Breast epithelium (tissue), 4 donors: ENCODE measurements around the gene DUSP8. TPM values are rescaled to one million over a fixed set of nuclear protein-coding genes. Genes with fewer than 3 reads are reported as not detected.
A peak's percentile ranks its signal among the peaks of the same experiment; 100 is the strongest.

Experiments
- DNase-seq, 2 donors: peaks; one replicate each; pipeline ENCODE4 v3.0.0-alpha.2; 2019; ENCODE audit warnings: low spot score in 2 of 2
- H3K27ac ChIP-seq, 2 donors: fragments of 200-600 bp; sonication (generic) in 1 of 2; one replicate each; pipeline ENCODE4 v1.5.1; 2016 to 2019; ENCODE audit warnings: mild to moderate bottlenecking in 1 of 2
- H3K27me3 ChIP-seq, 2 donors: fragments of 200-600 bp; sonication (generic) in 1 of 2; one replicate each; pipeline versions ENCODE4 v1.5.1 to v1.6.0; 2017 to 2019; ENCODE audit warnings: control low read depth in 1 of 2, mild to moderate bottlenecking in 1 of 2
- H3K36me3 ChIP-seq: fragments of 200-600 bp; one replicate; pipeline ENCODE4 v1.5.1; 2019
- H3K4me1 ChIP-seq, 2 donors: fragments of 200-600 bp; sonication (generic); one replicate each; pipeline ENCODE4 v1.5.1; 2016 to 2019; ENCODE audit warnings: control low read depth in 1 of 2
- H3K4me3 ChIP-seq, 3 donors: fragments of 200-600 bp; sonication (generic); 1 replicate in 2 of 3; 2 replicates in 1 of 3; pipeline ENCODE4 v1.5.1; 2016 to 2019; ENCODE audit warnings: mild to moderate bottlenecking in 3 of 3, moderate library complexity in 2 of 3
- H3K9me3 ChIP-seq, 2 donors: fragments of 200-600 bp; sonication (generic) in 1 of 2; one replicate each; pipeline ENCODE4 v1.5.1; 2016 to 2019; ENCODE audit warnings: control low read depth in 1 of 2
- CTCF ChIP-seq, 3 donors: fragments of 450-650 bp; IDR thresholded peaks; one replicate each; pipeline ENCODE4 v1.5.1; 2016 to 2017; ENCODE audit warnings: antibody characterized with exemption in 3 of 3, mild to moderate bottlenecking in 3 of 3, moderate library complexity in 3 of 3
- POLR2A ChIP-seq: fragments of 450-650 bp; IDR thresholded peaks from one replicate; pipeline ENCODE4 v1.6.1; 2016; ENCODE audit warnings: antibody characterized with exemption, mild to moderate bottlenecking, moderate library complexity
- POLR2AphosphoS5 ChIP-seq, 3 donors: sonication (generic); formaldehyde crosslinking; IDR thresholded peaks; one replicate each; pipeline ENCODE4 v1.6.1; 2017; ENCODE audit warnings: antibody characterized with exemption in 3 of 3
- intact Hi-C: fragments of 100-400 bp; cut with DNase I; formaldehyde crosslinking; loops from one replicate; pipeline ENCODE4 v1.15.1; 2023; ENCODE audit warnings: low total_unique reads
- total RNA-seq, 3 donors: library from RNA; depleted of rRNA; stranded (reverse); fragments of >200 nt; gene quantifications; one replicate each; pipeline ENCODE4 v1.1.0, GENCODE V29; 2016

Gene DUSP8
- total RNA-seq, 3 donors from 2014 or later, result 0.80 to 2.9 (median 1.6) TPM

GRCh38 chr11:1567721-1568100 lies 4.4 kb downstream of the DUSP8 start:
- DNase-seq, result no peak
- TF ChIP-seq POLR2A, result no peak
- TF ChIP-seq POLR2AphosphoS5 (IDR thresholded peaks at IDR 0.05), result no peak
- no peak for TF ChIP-seq CTCF (IDR thresholded peaks at IDR 0.05)
- Histone ChIP-seq H3K27ac (no peak overlapping the region), H3K27me3 (peaks cover 0 to 2% of the 10 kb centered on the region in 2 donors), H3K4me1 (no peaks in the 10 kb centered on the region), H3K36me3 (no peaks in the 10 kb centered on the region), H3K4me3 (no peak overlapping the region), H3K9me3 (no peaks in the 10 kb centered on the region)
- intact Hi-C loops, result no loop called here

GRCh38 chr11:1567052-1567720 lies 4.9 kb downstream of the DUSP8 start:
- Histone ChIP-seq H3K4me1 (no peaks in the 10 kb centered on the region), H3K27ac (no peak overlapping the region), H3K9me3 (no peaks in the 10 kb centered on the region), H3K27me3 (no peaks in the 10 kb centered on the region), H3K4me3 (no peak overlapping the region), H3K36me3 (no peaks in the 10 kb centered on the region)
- intact Hi-C loops, result no loop called here
- DNase-seq, result no peak
- TF ChIP-seq POLR2A (no peak), POLR2AphosphoS5 (IDR thresholded peaks at IDR 0.05) (no peak), CTCF (IDR thresholded peaks at IDR 0.05) (no peak)

GRCh38 chr11:1566381-1567051 lies 5.6 kb downstream of the DUSP8 start:
- no peak for TF ChIP-seq CTCF (IDR thresholded peaks at IDR 0.05)
- TF ChIP-seq POLR2AphosphoS5 (IDR thresholded peaks at IDR 0.05), result peak in 1 of 3 donors; percentile 20
- no peaks in the 10 kb centered on the region for H3K4me1 ChIP-seq
- DNase-seq, result no peak
- H3K36me3 ChIP-seq, result no peaks in the 10 kb centered on the region
- no peaks in the 10 kb centered on the region for H3K9me3 ChIP-seq
- no peaks in the 10 kb centered on the region for H3K27me3 ChIP-seq
- intact Hi-C loops, result no loop called here
- no peak overlapping the region for H3K4me3 ChIP-seq
- H3K27ac ChIP-seq, result no peak overlapping the region

- H3K36me3 ChIP-seq, result no peaks in the 10 kb centered on the region
- intact Hi-C loops, result no loop called here
- H3K9me3 ChIP-seq, result no peaks in the 10 kb centered on the region
- H3K27ac ChIP-seq, result no peak overlapping the region
- no peaks in the 10 kb centered on the region for H3K27me3 ChIP-seq
- no peak for DNase-seq
- no peaks in the 10 kb centered on the region for H3K4me1 ChIP-seq
- no peak for TF ChIP-seq POLR2A
- TF ChIP-seq CTCF (IDR thresholded peaks at IDR 0.05), result no peak
- TF ChIP-seq POLR2AphosphoS5 (IDR thresholded peaks at IDR 0.05), result no peak
- H3K4me3 ChIP-seq, result no peak overlapping the region
Measured at GRCh38 chr11:1565904-1566247, 6.2 kb downstream of the DUSP8 start.

GRCh38 chr11:1565173-1565903 lies 6.7 kb downstream of the DUSP8 start:
- Histone ChIP-seq H3K4me1 (no peaks in the 10 kb centered on the region), H3K4me3 (no peak overlapping the region), H3K9me3 (no peaks in the 10 kb centered on the region), H3K36me3 (no peaks in the 10 kb centered on the region), H3K27me3 (no peaks in the 10 kb centered on the region), H3K27ac (no peak overlapping the region)
- intact Hi-C loops, result no loop called here
- no peak for DNase-seq
- TF ChIP-seq POLR2AphosphoS5 (IDR thresholded peaks at IDR 0.05) (no peak), CTCF (IDR thresholded peaks at IDR 0.05) (no peak), POLR2A (no peak)
